ENCODE data around the gene EPB41L1.
"Not testable (repeated sequence)": the region's sequence is repeated elsewhere in the genome, so short reads cannot be mapped to it uniquely, and the experiment has no call there.

The EPB41L1 gene

DNA sequence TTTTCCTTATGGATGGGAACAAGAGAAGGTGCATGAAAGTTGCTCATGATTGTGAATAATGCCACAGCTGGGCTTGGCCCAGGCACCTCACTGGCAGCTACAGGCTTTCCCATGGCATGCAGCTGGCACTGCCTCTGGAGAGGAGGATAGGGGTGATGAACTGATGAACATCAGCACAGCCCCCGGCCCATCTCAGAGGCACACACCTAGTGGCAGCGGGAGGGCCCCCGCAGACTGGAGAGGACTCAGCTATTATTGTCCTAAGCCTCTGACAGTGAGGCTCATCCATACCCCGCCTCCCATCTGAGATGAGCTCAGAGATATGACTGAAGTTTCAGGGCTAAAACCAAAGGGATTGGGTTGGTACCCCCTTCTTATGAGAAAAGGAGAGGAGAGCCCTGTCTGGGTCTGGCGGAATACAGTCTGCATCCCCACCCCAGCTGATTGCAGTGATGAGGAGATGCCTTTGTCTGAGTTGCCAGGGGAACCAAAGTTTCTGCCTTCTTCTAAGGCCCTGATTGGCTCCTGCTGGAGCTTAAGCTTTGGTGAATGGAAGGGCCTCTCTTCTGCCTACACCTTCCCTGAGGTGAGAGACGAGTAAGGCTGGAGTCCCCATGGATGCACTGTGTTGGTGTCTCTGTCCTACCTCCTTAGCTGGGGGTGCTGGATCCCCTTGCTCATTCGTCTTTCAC is 27.6 kb upstream of the EPB41L1 start:
- no peak for DNase-seq (ENCODE audit: low read depth)

DNA sequence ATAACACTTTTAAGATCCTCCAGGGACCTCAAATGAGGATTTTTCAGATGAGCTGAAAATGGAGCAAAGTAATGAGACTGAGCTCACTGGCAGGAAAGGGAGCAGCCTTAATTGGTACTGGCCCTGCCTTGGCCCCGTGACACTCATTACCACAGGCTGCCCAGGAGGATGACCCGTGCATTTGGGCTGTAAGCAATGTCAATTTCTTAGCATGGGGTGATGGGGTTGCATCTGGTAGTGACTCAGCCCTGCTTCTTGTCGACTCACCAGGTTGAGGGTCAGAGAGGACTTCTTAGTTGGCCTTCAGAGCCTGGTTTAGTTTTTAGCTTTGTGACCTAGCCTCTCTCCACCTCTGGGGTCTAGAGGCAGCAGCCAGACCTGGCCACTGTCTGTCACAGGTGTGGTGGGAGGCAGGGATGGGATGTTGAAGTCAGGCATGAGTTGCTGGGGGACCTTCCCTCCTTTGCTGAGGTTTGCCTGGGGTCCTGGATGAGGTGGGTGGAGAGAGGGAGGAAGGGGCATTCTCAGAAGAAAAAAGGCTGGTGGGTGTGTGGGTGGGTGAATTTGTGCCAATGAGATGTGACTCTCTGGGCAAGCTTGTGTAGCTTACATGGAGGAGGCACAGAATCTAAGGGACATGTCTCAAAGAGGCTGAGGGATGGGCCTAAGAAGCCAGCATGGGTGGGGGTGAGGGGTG is 25.9 kb upstream of the EPB41L1 start:
- peak; percentile 78 for DNase-seq (ENCODE audit: low read depth)

DNA sequence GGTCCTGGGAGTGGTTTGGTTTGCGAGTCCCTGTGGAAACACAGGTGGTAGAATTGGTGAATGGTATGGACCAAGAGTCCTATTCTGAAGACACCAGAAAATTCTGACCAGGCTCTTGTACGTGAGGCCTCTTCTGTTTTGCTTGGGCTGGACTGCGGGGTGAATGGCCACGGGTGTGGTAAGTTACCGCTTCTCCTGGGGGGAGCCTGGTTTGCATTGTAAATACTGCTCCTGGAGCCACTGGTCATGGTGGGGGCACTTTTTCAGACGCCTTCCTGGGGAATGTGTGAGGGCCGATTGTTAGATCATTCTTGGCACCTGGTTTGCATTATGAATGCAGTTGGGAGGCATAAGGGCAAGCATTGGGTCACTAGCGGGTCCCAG is 25.4 kb upstream of the EPB41L1 start:
- DNase-seq (ENCODE audit: low read depth): no peak

DNA sequence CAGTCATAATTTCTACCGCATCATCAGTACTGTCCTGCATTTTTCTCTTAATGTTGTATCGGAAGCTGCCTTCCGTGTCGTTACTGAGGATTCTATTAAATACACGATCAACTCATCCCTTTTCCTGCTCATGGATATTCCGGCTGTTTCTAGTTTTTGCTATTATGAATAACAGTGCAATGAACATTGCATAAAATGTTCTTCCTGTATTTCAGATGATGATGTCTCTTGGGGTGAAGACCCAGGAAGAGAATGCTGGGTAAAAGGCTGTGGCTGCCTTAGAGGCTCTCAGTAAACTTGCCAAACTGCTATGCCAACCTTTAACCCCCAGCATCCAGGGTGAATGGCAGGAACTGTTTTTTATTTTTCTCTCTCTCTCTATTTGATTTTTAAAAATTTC is 24.1 kb upstream of the EPB41L1 start:
- no peak for DNase-seq (ENCODE audit: low read depth)

DNA sequence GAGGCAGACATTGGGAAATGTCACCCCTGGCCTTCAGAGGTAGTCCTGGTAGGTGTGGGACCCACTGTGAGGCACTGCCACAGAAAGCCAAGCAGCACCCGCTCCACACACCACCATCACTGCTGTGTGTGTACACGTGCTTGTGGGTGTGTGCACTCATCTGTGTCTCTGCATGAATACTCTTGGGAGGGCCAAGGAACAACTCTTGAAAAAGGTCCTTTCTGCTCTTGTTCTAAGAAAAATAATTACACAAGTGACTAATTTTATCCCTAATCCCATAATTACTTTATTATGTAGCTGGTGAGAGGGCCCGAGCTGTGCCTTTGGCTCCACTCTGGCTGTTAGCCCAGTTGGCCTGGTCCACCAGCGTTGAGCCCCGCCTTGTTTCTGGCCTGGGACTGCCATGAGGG is 21.7 kb upstream of the EPB41L1 start:
- DNase-seq (ENCODE audit: low read depth): no peak

DNA sequence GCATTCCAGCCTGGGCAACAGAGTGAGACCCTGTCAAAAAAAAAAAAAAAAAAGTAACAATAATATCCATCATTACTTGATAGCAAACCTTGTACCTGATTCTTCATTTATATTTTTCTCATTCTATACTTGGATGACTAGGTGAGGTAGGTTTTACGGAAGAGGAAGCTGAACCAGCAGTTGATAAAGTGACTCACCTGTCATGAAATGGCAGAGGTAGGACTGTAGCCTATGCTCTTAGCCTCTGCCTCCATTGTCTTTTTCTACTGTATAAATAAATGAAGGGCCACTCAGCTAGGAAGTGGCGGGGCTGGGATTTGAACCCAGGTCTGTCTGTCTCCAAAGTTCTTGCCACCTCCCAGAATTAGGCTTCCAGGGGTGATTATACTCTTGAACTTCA is 20.7 kb upstream of the EPB41L1 start:
- no peak for DNase-seq (ENCODE audit: low read depth)

DNA sequence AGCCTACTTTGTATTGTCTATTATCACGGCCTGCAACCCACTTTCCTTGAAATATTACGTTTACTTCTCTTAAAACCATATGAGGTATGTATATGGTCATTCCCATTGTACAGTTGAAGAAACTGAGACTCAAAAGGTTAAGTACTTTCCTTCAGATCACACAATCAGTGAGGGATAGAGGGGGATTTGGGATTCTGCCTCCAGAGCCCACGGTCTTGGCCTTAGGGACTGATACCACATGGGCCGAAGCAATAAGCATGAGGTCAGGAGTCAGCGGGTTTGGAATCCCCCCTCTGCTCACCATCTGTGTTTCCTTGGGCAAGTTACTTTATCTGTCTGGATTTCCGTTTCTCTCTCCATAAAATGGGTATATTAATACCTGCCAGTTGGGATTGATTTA is 19.4 kb upstream of the EPB41L1 start:
- DNase-seq (ENCODE audit: low read depth): no peak

DNA sequence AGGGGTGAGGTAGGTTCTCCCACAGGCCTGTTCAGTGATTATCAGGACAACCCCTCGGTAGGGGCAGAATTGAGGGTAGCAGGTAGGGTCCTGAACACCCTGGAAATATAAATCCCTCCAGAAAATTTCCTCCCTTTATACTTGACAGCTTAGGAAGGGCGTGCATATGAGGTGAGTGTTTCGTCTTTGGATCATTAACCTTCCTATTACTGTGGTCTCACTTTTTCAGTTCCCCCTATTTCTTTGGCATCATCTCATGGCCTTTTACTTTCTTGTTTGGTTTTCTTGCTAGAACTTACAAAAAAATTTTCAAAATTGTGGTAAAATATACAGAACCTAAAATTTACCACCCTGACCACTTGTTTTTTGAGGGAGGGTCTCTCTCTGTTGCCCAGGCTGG is 18.7 kb upstream of the EPB41L1 start:
- no peak for DNase-seq (ENCODE audit: low read depth)

DNA sequence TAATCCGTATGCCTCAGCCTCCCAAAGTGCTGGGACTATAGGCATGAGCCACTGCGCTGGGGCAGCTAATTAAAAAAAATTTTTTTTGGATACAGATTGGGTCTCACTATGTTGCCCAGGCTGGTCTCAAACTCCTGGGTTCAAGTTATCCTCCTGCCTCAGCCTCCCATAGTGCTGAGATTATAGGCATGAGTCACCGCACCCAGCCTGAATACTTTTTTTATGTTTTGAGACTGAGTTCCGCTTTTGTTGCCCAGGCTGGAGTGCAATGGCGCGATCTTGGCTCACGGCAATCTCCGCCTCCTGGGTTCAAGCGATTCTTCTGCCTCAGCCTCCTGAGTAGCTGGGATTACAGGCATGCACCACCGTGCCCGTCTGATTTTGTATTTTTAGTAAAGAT is 17.2 kb upstream of the EPB41L1 start:
- not testable (repeated sequence) for DNase-seq (ENCODE audit: low read depth)

DNA sequence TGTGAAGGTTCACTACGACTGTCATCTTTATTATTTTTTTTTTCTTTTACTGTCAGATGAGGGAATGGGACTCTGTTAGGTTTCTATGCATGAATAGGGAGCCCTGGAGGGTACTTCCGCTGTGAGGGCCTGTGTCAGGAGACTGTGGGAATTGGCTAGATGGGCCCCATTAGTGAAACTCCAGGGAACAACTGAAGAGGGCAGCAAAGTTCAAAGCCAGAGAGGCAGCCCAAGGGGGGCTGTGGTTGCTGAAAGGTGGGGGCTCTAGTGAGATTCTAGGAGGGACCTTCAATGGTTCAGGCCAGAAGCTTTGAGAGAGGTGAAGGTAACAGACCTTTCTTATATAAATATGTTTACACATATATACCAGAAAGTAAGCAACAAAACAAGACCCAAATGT is 13.2 kb upstream of the EPB41L1 start:
- no peak for DNase-seq (ENCODE audit: low read depth)

DNA sequence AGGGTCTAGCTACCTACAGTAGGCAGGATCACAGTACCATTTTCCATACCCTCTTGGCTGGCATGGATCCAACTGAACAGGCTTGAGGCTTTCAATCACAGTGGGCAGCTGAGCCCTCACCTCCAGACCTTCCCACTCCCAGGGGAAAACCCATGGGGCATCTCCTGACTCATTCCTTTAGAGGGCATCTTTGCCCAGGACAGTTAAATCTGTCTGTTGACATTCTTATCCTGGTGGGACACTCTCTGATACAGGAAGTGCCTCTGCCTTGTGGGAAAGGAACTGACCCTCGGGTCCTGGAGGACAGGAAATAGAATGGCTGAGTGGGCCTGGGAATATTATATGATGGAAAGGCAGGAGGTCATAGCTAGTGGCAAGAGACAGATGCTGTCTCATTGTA is 10.2 kb upstream of the EPB41L1 start:
- no peak for DNase-seq (ENCODE audit: low read depth)

DNA sequence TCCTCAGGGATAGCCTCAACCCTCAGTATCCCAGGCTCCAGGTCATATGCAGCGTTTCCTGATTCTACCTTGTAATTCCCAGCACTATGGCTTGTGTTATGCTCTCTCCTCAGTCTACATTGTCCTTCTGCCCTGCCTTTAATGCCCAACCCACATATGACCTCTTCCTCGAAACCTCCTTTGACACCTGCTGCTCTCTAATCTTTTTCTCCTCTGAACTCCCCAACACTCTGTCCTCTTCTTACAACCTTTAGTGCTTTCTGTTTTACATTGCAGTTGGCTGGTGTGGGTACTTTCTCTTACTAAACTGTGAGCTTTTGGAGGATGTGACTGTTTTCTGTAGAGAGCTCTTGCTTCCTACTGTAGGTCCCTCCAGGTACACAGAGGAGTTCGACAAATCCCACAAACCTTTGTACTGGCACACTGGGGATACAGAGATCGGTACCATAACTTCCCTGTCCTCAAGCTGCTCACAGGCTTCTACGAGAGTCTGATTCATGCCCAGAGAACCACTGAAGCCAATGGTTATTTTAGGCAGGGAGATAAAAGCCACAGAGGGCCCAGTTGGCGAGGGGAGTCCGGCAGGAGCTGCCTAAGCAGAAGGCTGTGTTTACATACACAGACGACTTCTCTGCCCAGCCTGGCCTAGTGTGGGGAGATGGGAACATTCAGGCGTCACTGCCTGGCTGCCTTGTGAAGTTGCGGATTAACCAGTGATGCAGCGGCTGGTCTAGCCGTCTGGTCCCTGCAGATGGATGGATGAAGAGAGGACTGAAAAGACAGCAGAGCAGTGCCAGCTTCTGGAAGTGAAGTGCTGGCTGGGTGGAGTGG is 8.4 kb upstream of the EPB41L1 start:
- DNase-seq (ENCODE audit: low read depth): no peak

DNA sequence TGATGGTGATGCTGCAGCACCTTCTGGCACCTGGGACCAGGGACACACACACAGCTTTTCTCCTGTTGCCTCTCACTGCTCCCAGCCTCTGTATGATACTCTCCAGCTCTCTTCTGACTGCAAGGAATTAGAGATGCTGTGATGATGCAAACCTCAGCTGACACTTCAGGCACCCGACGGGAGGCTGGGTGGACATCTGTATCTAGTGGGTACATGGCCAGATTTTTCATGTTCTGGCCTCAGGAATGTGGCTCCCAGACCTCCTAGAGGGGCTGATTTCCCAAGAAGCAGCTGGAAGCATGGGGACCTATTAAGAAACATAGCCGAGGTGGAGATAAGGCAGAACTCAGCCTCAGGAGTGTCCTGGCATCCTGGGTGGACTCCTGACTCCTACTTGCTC is 6.8 kb upstream of the EPB41L1 start:
- DNase-seq (ENCODE audit: low read depth): peak; percentile 75

DNA sequence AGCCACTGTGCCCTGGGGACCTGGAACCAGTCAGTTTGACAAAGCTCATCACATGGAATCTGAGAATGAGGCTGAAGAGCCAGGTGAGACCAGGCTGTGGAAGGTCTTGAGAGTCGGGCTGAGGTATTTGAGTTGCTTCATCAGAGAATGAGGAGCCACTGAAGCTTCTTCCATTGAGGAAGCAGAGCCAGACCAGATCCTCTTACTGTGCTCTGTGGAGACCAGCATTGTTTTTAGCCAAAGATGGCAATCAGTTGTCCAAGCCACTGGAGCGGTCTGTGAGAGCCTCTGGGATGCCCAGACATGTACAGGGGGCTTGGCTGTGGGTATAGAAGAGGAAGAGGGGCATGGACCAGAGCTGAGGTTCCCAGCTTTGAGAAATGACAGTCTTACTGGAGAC is 6.1 kb upstream of the EPB41L1 start:
- DNase-seq (ENCODE audit: low read depth): no peak

DNA sequence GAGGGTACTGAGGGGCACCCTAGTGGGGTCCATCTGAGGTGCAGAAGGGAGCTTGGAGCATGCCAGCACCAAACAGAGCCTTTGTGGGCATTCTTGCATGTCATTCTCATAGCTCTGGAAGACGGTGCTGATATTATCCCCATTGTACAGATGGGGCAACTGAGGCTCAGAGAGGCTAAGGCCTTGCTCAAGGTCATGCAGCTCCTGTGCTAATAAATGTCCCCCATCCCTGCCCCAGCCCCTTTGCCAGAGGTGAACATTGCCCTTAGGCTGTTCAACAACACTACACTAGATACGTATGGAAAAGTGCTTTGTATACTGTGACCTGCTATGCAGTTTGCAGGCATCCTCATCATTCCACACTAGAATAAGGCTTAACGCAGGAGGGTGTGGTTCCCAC is 5.5 kb upstream of the EPB41L1 start:
- no peak for DNase-seq (ENCODE audit: low read depth)

DNA sequence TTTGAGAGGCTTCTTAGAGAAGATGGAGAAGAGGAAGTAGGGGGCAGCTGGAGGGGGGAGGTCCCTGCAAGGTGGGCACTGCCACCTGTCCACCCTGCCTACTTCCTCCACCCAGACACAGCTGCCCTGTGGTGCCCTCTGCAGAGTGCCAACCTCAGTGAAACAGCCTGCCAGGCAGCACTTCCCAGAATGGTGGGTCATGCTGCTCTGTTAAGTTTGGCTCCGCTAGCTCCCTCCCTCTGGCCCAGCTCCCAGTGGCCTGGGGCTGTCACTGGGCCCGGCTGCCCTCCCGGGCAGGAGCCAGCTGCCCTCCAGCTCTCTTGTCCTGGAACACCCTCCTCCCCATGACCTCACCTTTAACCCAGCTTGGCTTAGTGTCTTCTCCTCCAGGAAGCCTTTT is 5.1 kb upstream of the EPB41L1 start:
- DNase-seq (ENCODE audit: low read depth): no peak

DNA sequence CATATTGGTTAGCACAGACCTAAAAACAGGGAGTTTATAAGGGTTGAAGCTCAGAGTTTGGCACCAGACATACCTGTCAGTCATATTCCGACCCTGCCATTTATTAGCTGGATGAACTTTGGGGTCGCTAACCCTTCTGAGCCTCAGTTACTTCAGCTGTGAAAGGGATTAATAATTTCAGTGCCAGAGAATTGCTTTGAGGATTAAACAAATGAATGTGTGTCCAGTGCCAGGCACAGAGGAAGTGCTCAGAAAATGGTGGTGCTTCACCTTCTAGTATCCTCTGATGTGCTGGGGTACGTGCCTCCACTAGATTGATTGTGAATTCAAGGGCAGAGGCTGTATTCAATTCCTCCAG is 4.1 kb upstream of the EPB41L1 start:
- DNase-seq (ENCODE audit: low read depth): no peak

DNA sequence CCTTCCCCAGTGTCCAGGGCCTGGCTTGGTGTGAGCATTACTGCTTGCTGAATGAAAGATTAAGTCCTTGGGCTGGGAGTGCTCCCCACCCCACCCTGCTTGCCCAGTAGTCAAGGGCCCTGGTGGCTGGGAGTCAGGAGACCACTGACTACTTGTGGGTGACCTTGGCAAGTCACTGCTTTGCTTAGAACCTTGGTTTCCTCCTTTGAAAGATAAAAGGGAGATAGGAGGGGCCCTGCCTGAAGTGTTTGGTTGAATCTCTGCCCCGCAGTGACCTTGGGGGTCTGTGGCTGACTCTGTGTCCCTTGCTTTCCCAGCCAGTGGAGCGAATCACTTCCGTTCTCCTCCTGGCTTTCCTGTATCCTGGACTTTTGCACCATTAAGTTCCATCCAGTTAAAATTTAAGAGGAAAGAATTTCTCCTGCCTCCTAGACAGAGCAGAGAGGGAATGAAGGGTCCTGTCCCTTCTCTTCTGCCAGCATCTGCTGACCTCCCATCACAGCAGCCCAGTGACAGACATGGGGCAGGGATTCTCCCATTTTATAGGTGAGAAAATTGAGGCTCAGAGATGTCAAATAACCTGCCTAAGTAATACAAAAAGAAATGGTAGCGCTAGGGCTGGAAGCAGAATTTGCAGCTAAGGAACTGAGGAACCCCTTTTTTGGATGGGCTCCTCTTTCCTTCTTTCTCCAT is 3.5 kb upstream of the EPB41L1 start:
- DNase-seq (ENCODE audit: low read depth): no peak

DNA sequence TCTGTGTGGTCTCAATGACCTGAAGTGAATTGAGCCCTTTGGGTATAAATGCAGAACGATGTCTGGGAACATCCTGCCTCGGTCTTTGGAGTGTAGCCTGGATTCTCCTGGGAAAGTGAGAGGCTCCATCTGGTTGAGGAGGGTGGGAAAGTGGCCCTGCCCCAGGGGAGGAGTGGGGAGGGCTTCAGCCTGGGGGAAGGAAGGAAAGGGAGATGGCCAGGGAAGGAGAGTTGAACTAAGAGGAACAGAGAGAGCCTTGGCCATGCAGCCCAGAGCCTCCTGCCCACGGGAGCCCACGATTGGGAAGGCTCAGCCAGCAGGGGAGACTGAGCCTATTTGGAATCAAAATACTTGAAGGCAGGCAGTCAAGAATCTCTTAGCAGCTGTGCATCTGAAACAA is 2.3 kb upstream of the EPB41L1 start:
- no peak for DNase-seq (ENCODE audit: low read depth)

DNA sequence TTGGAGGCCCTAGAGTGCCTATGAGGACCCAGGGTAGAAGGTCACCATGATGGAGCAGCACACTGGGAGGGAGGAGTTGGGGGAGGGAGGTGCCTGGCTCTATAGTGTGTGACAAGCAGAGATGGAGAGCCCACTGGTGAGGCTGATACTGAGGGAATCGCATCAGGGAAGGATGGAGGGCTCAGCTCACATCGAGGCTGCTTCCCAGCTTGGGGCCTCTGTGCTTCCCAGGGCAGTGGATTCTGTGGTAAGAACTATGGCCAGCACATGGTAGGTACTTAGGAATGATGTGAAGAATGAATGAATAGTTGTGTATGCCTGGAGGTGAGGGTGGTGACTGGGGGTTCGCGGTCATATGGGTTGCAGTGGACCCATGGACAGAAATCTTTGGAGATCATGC is 1.3 kb upstream of the EPB41L1 start:
- no peak for DNase-seq (ENCODE audit: low read depth)

DNA sequence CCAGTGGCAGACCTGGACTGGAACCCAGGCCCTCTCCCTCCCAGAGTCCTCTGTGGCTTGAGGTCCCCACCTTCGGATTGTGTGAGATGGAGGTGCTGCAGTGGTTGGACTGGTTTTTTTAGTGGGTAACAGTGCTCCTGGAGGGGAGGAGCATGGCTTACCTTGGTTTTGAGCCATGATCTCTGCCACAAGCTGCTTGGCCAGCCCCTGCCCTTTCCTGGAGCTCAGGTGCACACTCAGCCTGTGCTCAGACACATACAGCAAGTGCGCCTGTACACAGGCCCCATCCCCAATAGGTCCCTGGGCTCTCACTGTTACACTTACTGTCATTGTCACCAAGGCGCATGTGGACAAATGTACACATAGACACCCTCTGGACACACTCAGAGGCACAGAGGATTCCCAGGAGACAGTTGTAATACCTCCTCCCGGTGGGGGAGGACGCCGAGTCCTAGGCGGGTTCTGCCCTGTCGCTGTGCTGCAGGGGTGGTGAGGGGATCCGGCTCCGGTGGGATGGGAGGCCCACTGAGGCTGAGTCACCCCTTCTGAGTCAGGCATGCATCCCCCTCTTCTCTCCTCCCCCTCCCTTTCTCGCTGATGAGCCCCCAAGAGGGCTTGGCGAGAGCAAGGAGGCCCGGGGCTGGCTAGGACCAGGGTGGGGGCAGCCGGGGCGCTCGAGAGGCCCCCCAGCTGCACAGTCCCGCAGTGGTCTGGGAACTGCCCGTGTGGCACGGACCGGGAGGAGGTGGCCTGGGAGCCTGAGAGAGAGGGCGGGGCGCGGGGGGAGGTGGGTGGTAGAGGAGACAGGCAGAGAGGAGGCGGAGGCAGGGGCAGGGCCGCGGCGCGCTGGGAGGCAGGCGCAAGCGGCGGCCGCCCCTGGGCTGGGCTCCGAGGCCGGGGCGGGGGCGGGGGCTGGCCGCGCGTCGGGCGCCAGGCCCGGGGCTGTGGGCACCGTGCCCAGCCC is 522 bp upstream of the EPB41L1 start:
- DNase-seq (ENCODE audit: low read depth): peak; percentile 54

DNA sequence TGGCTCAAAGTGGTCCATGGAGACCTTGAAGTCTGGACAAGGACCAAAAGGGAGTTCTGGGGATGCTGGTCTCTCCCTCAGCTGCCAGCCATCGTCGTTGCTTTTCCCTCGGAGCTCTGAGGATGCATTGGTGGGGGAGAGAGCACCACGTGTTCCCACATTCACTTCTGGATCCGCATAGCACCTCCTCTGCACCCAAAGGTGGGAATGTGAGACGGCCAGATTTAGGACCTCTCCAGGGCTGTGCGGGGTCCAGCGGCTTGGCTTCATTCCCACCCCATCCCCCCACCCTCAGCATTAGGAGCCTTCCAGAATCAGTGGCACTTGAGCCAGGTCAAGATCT is 1.1 kb downstream of the EPB41L1 start:
- DNase-seq (ENCODE audit: low read depth): no peak

All from iris pigment epithelial cell (primary cell).